Muscle of back (tissue), 11 donors: Measurements from ENCODE around the gene FRMD8. TPM values are rescaled to one million over a fixed set of nuclear protein-coding genes. Genes with fewer than 3 reads are reported as not detected.

Source experiments
- DNase-seq, 3 donors: peaks; one replicate each; pipeline versions ENCODE4 v3.0.0 to v3.0.0-alpha.2; 2013
- polyA plus RNA-seq, 10 donors: library from polyadenylated mRNA; unstranded; fragments of 120-200 nt; gene quantifications; one replicate each; pipeline ENCODE4 v1.2.1, GENCODE V29; 2013; ENCODE audit not compliant: insufficient read length in 10 of 10

The FRMD8 gene
- polyA plus RNA-seq, 10 donors = 7.4 to 12.7 (median 9.2) TPM

DNA sequence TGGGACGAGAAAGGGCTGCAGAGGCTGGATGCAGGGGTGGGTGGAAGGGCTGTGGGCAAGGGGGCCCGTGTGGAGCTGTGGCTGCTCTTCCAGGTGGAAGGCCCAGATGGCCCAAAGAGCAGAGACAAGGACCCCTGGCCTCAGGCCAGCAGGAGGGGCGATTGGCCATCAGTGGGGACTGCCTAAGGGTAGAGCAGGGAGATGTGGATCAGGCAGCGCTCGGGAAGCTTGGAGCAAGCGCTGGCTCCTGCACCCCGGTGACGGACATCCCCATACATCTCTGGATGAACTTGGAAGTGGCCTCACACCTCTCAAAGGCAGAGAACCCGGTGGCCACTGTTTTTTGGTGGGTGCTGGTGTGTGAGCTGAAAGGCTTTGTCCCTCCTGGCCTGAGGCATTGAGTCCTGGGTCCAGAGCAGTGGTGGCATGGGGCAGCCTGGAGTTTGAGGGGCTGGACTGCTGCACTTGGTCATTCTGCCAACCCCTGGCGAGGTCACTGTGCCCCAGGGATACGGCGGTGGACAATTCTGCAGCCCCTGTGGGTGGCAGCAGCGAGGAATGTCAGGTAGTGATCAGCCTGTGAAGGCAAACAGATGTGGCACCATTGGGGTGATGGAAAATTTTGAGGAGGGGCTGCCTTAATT lies 5.9 kb downstream of the FRMD8 start:
- DNase-seq = no peak

DNA sequence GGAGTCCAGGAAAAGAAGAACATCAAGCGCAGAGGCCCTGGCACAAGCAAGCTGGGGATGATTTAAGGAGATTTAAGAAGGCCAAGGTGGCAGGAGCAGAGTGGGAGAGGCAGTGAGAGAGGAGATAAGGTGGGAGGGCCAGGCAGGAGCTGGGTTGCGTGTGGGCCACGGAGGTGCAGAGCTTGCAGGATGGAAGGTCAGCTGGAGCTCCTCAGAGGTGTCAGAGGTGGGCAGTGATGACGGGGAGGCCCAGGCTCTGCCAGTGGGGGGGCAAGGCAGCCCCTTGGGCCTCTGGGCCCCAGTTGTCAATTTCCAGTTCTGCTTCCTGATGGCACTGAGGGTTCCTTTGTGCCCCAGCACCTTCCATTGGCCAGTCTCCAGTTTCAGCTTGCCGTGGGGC lies 6.5 kb downstream of the FRMD8 start:
- no peak for DNase-seq

DNA sequence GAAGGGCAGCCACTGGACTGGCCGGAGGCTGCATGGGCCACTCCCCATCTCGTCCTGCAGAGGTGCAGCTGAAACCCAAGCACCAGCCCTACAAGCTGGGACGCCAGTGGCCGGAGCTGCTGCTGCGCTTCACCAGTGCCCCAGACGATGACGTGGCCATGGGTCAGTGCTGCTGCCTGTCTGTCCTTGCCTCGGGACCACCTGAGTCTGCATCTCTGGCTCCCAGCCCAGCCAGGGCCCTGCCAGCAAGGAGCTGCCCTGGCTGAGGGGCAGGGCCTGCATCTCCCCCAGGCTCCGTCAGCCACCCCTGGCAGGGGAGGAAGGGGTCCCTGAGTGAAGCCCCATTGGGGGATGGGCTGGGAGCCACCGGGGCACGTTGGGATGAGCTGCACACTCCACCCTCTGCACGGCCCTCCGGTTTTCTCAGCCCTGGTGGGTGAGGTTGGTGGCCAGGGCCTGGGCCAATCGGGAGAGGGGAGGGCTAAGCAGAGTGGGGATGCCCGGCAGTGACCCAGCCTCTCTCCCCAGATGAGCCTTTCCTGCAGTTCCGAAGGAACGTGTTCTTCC lies 7.2 kb downstream of the FRMD8 start:
- DNase-seq = no peak

DNA sequence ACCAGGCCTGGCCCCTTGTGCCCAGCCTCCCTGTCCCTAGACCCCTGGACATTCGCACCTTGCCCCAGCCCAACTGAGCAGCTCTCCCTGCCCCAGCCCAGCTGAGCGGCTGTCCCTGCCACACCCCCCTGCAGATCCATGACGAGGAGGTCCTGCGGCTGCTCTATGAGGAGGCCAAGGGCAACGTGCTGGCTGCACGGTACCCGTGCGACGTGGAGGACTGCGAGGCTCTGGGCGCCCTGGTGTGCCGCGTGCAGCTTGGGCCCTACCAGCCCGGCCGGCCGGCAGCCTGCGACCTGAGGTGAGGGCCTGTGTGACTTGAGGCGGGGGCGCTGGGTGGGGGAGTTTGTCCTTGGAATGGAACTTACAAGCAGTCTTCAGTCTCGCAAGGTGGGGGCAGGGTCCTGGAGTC lies 7.7 kb downstream of the FRMD8 start:
- no peak for DNase-seq

DNA sequence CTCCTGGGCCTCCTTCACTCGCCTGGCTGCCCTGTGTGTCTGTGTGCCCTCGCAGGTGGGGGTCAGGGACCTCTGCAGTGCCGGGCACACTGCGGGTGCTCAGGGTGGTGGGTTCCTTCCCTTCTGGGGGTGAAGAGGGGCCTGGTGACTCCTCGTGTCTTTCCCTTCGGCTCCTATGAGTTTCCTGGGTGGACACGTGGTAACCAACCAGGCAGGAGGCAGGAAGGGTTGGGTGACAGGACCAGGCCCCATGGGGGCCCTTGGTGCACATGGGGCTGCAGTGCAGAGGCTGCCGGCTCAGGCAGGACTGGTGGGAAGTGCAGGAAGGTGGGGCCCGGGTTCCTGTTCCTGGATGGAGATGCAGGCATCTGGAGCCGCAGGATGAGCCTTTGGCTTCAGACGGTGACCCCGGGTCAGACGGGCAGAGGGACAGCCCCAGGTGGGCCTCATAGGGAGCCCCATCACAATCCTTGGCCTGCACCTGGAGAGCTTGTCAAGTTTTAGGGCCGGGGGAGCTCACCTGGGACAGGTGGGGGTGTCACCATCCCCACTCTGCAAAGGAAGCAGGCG lies 9.6 kb downstream of the FRMD8 start:
- DNase-seq = no peak

DNA sequence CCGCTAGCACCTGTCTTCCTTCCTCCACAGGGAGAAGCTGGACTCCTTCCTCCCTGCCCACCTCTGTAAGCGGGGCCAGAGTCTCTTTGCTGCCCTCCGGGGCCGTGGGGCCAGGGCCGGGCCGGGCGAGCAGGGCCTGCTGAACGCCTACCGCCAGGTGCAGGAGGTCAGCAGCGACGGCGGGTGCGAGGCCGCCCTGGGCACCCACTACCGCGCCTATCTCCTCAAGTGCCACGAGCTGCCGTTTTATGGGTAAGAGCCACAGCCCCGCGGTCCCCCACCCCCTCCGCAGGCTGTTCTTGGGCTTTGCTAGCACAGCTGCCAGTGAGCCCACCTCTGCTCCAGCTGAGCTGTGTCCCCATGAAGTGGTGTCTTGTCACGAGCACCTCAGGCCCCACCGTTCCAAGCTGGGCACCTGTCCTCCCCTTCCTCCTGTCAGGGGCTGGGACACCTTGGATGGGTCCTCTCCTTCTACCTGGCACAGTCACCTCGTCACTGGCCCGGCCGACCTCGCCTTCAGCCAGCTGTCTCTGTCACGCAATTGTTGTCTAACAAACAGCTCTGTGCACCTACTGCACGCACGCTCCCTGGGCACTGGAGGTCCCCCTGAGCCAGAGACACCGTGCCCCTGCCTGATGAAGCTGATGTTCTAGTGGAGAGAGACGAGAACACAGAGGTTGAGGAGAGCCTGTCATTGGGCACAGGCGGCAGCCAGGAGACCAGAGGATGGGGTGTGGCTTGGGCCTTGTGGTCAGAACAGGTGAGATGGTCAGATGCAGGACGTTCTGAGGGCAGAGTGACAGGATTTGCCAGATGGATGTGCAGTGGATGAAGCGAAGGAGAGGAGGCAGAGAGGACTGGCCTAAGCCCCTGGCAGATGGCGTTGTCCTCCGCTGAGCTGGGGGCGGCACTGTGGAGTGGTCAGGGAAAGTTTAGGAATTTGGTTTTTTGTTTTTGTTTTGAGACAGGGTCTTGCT lies 10.6 kb downstream of the FRMD8 start:
- no peak for DNase-seq

DNA sequence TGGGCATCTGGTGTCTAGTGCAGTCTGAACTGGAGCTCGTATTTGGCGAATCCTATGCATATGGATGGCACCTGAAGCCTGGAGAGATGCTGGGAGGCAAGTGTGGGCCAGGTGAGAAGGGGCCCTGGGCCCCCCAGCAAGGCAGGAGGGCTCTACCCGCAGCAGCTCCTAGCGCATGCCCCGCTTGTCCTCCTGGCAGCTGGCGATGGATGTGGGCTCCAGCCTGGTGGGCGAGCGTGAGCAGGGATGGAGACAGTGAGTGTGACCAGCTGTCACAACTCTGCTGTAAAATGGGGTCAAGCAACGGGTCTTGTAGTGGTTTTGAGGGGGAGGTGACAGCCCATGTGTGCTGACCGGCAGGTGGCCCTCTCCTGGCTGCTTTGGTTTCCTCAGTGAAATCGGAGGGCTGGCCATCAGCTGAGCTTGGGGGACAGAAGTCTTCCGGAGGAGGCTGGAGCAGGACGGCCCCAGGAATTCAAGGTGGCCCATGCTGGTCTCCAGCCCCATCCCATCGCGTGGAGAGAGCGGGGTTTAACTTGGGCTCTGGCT lies 12.0 kb downstream of the FRMD8 start:
- no peak for DNase-seq

DNA sequence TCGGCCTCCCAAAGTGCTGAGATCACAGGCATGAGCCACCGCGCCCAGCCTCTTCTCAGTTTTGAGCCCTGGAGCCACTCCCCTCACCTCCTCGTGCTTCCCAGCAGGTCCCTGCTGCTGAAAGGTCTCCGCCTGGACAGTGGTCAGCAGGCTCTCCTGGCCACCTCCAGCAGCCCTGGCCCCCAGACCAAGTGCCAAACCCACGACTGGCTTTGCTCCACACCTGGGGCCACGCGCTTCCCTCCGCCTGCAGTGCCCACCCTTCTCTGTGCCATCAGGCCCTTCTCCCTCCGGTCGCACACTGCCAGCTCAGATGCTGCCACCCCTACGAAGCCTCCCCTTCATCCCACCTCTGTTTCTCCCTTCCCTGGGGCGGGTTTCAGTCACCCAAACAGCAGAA lies 12.8 kb downstream of the FRMD8 start:
- no peak for DNase-seq

DNA sequence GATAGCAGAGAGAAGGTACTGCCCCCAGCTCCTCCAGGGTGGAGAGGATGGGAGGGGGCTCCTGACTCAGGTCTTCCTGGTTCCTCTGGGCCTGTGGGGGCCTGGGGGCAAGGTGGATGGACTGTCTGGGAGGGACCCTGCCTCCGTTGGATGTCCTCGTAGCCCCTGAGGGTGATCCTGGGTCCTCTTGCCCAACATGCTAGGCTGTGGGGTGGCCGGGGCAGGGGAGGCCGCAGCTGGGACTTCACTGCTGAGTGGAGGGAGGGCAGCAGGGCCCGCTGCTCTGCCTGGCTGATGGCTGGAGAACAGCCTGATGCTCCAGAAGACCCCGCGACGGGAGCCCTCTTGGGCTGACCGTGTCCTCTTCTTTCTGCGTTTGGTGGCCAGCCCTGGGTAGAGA lies 13.4 kb downstream of the FRMD8 start:
- no peak for DNase-seq

DNA sequence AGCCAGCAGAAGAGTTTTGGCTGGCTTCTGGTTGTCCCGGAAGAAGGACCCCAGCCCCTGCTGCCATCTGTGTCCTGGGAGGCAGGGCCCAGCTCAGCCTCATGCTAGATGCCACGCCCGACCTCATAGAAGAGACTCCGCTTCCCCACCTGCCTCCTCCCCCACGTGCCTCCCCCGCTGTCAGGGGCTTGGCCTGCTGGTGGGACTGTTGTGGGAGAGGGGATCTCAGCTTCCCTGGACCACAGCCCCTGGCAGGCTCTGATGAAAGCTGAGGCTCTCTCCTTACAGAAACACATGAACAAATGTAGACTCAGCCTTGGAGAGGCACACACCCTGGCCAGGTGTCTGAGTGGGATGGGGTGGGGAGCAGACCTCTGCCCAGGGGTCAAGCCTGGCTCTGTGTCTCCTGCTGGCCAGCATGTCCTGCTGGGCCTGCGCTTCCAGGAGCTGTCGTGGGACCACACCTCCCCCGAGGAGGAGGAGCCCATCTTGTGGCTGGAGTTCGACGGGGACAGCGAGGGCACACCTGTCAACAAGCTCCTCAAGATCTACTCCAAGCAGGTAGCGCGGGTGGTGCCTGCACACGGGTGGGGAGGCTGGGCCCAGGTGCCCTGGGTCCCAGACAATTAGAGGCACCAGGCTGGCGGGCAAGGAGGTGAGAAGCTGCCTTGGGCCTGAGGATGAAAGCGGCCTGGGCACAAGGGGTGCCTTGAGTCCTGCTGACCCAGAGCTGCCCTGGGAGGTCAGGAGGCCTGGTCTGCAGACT lies 14.1 kb downstream of the FRMD8 start:
- DNase-seq = no peak

DNA sequence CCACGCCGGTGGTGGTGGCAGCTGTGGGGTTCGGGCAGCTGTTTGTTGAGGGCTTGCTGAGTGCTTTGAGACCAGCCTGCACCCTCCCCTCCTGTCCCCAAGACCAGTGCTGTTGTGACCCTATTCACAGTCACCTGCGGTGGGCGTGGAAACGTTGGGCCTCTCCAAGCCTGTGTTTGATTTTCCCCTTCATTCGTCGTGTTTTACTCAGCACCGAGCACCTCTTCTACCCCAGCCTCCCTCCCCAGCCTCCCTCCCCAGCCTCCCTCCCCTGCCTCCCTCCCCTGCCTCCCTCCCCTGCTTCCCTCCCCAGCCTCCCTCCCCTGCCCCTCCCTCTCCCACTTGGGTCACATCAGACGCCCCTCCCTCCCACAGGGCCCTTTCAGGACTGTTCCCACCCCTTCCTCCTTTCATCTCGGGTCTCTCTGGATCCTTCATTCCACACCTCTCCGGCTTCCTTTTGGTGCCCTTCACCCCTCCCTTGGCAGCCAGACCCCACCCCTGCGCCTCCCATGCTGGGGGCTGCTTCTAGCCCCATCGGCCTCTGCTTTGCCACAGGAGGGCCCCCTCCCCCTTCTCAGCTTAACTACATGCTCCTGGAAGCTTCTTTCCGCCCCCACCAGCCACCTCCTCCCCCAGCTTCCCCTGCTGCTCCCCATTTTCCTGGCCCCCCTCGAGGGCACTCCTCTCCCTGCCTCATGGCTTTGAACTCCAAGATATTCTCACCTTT lies 14.8 kb downstream of the FRMD8 start:
- no peak for DNase-seq

DNA sequence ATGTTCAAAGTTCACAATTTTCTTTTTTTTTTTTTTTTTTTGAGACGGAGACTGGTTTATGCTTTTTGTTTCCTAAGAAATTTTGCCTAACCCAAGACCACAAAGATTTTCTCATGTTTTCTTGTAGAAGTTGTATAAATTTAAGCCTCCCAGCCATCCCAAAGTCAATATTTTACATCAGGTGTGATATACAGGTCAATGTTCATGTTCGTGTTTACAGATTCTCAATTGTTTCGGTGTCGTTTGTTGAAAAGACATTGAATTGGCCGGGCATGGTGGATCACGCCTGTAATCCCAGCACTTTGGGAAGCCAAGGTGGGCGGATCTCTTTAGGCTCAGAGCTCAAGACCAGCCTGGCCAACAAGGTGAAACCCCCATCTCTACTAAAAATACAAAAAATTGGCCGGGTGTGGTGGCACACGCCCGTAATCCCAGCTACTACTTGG lies 15.4 kb downstream of the FRMD8 start:
- no peak for DNase-seq

DNA sequence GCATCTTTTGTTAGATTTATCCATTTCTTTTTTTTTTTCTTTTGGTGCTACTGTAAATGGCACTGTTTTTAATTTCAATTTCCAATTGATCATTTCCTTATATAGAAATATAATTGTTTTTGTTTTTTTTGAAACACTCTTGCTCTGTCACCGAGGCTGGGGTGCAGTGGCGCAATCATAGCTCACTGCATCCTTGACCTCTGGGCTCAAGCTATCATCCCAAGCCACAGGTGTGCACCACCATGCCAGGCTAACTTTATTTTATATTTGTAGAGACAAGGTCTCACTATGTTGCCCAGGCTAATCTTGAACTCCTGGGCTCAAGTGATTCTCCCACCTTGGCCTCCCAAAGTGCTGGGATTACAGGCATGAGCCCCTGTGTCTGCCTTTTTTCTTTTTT lies 16.4 kb downstream of the FRMD8 start:
- DNase-seq = no peak

DNA sequence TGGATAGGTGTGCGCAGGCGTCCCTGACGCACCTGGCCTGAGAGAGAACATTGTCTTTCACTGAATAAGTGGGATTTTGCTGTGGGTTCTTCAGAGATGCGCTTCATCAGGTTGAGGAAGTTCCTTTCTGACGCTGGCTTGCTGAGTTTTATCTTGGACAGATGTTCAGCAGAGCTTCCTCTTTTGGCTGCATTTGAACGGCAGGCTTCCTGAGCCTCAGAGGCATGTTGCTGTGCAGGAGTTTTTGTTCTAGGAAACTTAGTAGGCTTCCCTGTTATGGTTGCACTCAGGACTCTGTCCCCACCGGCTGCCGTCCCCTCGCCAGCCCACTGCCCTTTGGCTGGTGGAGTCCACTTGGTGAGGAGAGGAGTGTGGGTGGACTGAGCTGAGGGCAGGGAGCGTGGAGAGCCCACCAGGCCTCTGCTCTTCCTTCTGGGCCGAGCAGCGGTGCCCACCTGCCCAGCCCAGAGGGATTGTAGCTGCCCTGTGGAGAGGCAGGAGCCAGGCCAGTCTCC lies 17.2 kb downstream of the FRMD8 start:
- peak in 1 of 3 donors; percentile 56 for DNase-seq

DNA sequence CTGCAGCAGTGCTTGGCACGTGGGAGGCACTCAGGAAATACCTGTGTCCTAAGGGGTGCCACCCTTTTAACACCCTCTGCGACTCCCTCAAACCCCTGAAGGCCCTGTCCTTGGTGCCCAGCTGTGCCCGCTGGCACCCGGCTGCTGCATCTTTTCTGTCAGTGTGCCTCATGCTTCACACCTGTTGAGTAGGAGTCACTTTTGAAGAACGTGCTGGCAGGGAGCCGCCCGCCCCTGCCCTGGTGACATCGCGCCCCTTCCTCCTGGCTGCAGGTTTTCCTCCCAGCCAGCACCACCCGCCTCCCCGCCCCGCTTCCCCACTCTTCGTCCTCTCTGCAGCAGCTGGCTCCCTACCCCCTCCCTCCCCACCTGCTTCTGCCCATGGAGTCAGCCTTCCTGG lies 17.8 kb downstream of the FRMD8 start:
- no peak for DNase-seq

DNA sequence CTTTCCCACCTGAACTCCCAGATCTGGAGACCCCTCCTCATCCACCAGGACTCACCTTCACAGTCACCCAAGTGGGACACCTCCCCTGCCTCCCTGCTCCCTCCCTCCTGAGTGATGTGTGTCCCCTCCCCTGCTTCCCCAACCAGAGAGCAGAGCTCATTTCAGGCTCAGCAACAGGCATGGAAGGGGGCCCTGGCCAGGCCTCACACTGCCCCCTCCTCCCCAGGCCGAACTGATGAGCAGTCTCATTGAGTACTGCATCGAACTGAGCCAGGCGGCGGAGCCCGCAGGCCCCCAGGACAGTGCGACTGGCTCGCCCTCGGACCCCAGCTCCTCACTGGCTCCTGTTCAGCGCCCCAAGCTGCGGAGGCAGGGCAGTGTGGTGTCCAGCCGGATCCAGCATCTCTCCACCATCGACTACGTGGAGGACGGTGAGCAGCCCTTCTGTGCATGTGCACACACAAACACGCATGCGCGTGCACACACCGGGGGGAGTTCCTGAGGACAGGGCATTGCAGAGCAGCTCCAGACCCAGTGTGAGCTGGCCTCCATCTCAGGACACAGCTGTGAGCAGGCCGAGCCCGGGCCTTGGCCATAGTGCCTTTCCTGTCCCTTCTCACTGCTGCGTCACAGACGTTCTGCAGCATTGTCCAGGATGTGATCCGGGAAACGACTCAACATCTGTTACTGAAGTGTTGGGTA lies 18.4 kb downstream of the FRMD8 start:
- DNase-seq = peak in 1 of 3 donors; percentile 37

DNA sequence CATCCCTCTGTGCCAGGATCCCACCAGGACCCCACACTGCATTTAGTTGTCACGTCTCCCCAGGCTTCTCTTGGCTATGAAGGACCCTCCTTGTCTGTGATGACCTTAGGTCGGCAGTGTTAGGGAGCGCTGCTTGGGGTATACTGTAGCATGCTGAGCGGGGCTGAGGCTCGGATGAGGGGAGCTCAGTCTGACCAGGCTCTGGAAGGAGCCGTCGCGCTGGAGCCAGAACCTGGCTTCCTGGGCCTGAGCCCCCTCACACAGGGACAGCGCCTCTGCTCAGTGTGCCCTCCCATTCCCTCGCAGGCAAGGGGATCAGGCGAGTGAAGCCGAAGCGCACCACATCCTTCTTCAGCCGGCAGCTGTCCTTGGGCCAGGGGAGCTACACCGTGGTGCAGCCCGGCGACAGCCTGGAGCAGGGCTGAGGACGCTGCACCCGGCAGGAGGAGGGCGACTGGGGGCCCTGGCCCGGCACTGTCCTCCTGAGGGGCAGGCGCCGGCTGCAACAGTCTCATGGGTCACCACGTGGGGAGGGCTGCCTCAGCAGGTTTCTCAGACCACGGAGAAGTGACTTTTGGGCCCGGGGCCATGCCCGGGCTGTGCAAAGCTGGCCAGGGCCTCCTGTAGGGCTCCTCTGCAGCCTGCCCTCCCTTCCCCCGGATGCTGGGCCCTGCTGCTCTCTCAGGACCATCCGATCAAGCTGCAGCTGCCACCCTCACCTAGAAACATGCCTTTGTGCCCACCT lies 24.7 kb downstream of the FRMD8 start:
- no peak for DNase-seq

DNA sequence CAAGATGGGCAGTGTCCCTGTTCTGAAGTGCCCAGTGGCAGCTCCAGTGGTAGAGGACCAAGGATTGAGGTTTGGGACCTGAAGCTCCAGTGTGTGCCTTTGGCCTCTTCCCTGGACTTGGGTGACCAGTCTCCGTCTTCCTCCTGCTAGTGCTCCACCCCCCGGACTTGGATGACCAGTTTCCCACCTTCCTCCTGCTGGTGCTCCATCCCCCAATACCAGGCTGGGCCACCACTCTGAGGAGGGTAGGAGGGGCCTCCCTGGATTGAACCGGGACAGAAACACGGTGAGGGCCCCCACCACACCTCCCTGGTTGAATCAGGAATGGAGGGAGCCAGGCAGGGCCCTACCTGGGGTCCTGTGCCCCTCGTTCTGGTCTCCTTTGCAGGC lies 25.2 kb downstream of the FRMD8 start:
- DNase-seq = no peak
